Colonic mucosa (tissue), 4 donors: ENCODE data around the gene KIAA0232. TPM values are rescaled to one million over a fixed set of nuclear protein-coding genes. Genes with fewer than 3 reads are reported as not detected.
"Not testable (repeated sequence)": the region's sequence is repeated elsewhere in the genome, so short reads cannot be mapped to it uniquely, and the experiment has no call there.

ENCODE experiments used
- DNase-seq: peaks from one replicate; pipeline ENCODE4 v3.0.0-alpha.2; 2020
- H3K27ac ChIP-seq: fragments of 200-600 bp; one replicate; pipeline ENCODE4 v1.8.0; 2021
- H3K27me3 ChIP-seq: fragments of 200-600 bp; one replicate; pipeline ENCODE4 v1.8.0; 2021
- H3K36me3 ChIP-seq: fragments of 200-600 bp; one replicate; pipeline ENCODE4 v1.8.0; 2021
- H3K4me1 ChIP-seq: fragments of 200-600 bp; one replicate; pipeline ENCODE4 v1.8.0; 2021; ENCODE audit warnings: mild to moderate bottlenecking
- H3K4me3 ChIP-seq: fragments of 200-600 bp; one replicate; pipeline ENCODE4 v1.8.0; 2021
- H3K9ac ChIP-seq, 2 donors: one replicate each; pipeline ENCODE4 v1.7.0; 2013; ENCODE audit warnings: control low read depth in 2 of 2, low read depth in 2 of 2, low read length in 2 of 2
- H3K9me3 ChIP-seq: fragments of 200-600 bp; one replicate; pipeline ENCODE4 v1.8.0; 2021
- CTCF ChIP-seq: fragments of 200-600 bp; IDR thresholded peaks from one replicate; pipeline ENCODE4 v1.8.0; 2022; ENCODE audit warnings: antibody characterized with exemption, mild to moderate bottlenecking
- intact Hi-C: fragments of 100-400 bp; cut with DNase I; formaldehyde crosslinking; loops from one replicate; pipeline ENCODE4 v1.14.1; 2022
- total RNA-seq, 2 donors: library from RNA; stranded (reverse); fragmentation: NEBNext Ultra II Directional in 1 of 2; extraction: Animal tissue kit (Norgen Biotek cat#: 25700) in 1 of 2; gene quantifications; one replicate each; pipeline ENCODE4 v1.2.1, GENCODE V29; 2021
- donor health status: healthy.
- donor health status: DM: no; HTN: no; CAD: no.
- donor health status: DM: no; HTN: no; CAD: no.

Gene KIAA0232
- total RNA-seq, 2 donors from 2014 or later, result 20.8 to 32.8 TPM

- H3K9ac ChIP-seq, result no peak overlapping the region
- H3K9me3 ChIP-seq, result no peaks in the 10 kb centered on the region
- H3K27ac ChIP-seq, result no peak overlapping the region
- no peaks in the 10 kb centered on the region for H3K4me1 ChIP-seq
- no peaks in the 10 kb centered on the region for H3K27me3 ChIP-seq
- intact Hi-C loops, result no loop called here
- H3K4me3 ChIP-seq, result no peak overlapping the region
- no peaks in the 10 kb centered on the region for H3K36me3 ChIP-seq
- TF ChIP-seq CTCF, result no peak
- no peak for DNase-seq
These were observed 119.3 kb downstream of the KIAA0232 start for GRCh38 chr4:6901669-6902317.

GRCh38 chr4:6902318-6903042, 120.0 kb downstream of the KIAA0232 start:
- no peaks in the 10 kb centered on the region for H3K4me1 ChIP-seq
- no peak overlapping the region for H3K4me3 ChIP-seq
- no peaks in the 10 kb centered on the region for H3K9me3 ChIP-seq
- TF ChIP-seq CTCF, result no peak
- no peaks in the 10 kb centered on the region for H3K36me3 ChIP-seq
- intact Hi-C loops, result no loop called here
- no peak overlapping the region for H3K27ac ChIP-seq
- H3K27me3 ChIP-seq, result no peaks in the 10 kb centered on the region
- H3K9ac ChIP-seq, result no peak overlapping the region
- DNase-seq, result no peak

GRCh38 chr4:6905516-6906445, 123.3 kb downstream of the KIAA0232 start:
- intact Hi-C loops, result loop anchor here (2.0 to 5.0 kb wide), 2 partner anchors 82 to 167 kb away; no protein-coding TSS in a partner anchor
- no peak for DNase-seq
- Histone ChIP-seq H3K4me3 (no peak overlapping the region), H3K27ac (no peak overlapping the region), H3K4me1 (peaks cover 4% of the 10 kb centered on the region), H3K27me3 (no peaks in the 10 kb centered on the region), H3K9ac (no peak overlapping the region), H3K36me3 (no peaks in the 10 kb centered on the region), H3K9me3 (no peaks in the 10 kb centered on the region)
- no peak for TF ChIP-seq CTCF

- H3K9ac ChIP-seq, DNase-seq, H3K27me3 ChIP-seq, H3K9me3 ChIP-seq, H3K27ac ChIP-seq, H3K4me3 ChIP-seq, H3K36me3 ChIP-seq, H3K4me1 ChIP-seq: not testable (repeated sequence)
- intact Hi-C loops, result loop anchor here (2.0 to 5.0 kb wide), 2 partner anchors 81 to 166 kb away; no protein-coding TSS in a partner anchor
These were observed 124.0 kb downstream of the KIAA0232 start for GRCh38 chr4:6906486-6906885.

- DNase-seq, result peak; percentile 75
- Histone ChIP-seq H3K4me1 (peaks cover 4% of the 10 kb centered on the region), H3K4me3 (no peak overlapping the region), H3K9me3 (no peaks in the 10 kb centered on the region), H3K27ac (no peak overlapping the region), H3K27me3 (no peaks in the 10 kb centered on the region), H3K36me3 (no peaks in the 10 kb centered on the region), H3K9ac (no peak overlapping the region)
- TF ChIP-seq CTCF, result peak; percentile 41
- intact Hi-C loops, result loop anchor here (2.0 to 5.0 kb wide), 2 partner anchors 80 to 165 kb away; no protein-coding TSS in a partner anchor
These were observed 125.2 kb downstream of the KIAA0232 start for GRCh38 chr4:6907658-6908191.
